NT2/D1 (cell line): ENCODE results near the gene LCOR.

ENCODE experiments used
- SUZ12 ChIP-seq: IDR thresholded peaks from 2 replicates; pipeline ENCODE4 v1.6.1; 2011; ENCODE audit not compliant: insufficient read length, insufficient read depth; ENCODE audit errors: extremely low read depth
- YY1 ChIP-seq: IDR thresholded peaks from 2 replicates; pipeline ENCODE4 v1.6.1; 2011; ENCODE audit not compliant: insufficient read length, insufficient read depth
- ZNF274 ChIP-seq: IDR thresholded peaks from 2 replicates; pipeline ENCODE4 v1.6.1; 2011; ENCODE audit warnings: mild to moderate bottlenecking, low read depth, low read length

- no peak for TF ChIP-seq YY1
- no peak for TF ChIP-seq ZNF274
- no peak for TF ChIP-seq SUZ12
These were observed 187.2 kb downstream of the LCOR start for GRCh38 chr10:97019213-97019844.
